Mucosa of descending colon (tissue), 3 donors: ENCODE measurements around the gene MTCH2. TPM values are rescaled to one million over a fixed set of nuclear protein-coding genes. Genes with fewer than 3 reads are reported as not detected.

Experiments used
- ATAC-seq: fragments of 200-7000 bp; cut with Tn5 transposase; one replicate; pipeline ENCODE4 v1.9.1; 2020; ENCODE audit warnings: mild to moderate bottlenecking, moderate library complexity
- DNase-seq, 3 donors: peaks; one replicate each; pipeline ENCODE4 v3.0.0-alpha.2; 2020
- H3K36me3 ChIP-seq: fragments of 200-600 bp; one replicate; pipeline ENCODE4 v1.8.0; 2021; ENCODE audit warnings: low read depth, mild to moderate bottlenecking
- H3K4me1 ChIP-seq: fragments of 200-600 bp; one replicate; pipeline ENCODE4 v1.8.0; 2021; ENCODE audit warnings: low read depth, mild to moderate bottlenecking
- H3K4me3 ChIP-seq: fragments of 200-600 bp; one replicate; pipeline ENCODE4 v1.8.0; 2021; ENCODE audit warnings: mild to moderate bottlenecking
- H3K9me3 ChIP-seq: fragments of 200-600 bp; one replicate; pipeline ENCODE4 v1.8.0; 2021; ENCODE audit warnings: mild to moderate bottlenecking
- CTCF ChIP-seq: fragments of 200-600 bp; IDR thresholded peaks from one replicate; pipeline ENCODE4 v1.8.0; 2022; ENCODE audit warnings: antibody characterized with exemption, mild to moderate bottlenecking
- intact Hi-C, 2 donors: fragments of 100-400 bp; cut with DNase I in 1 of 2; cut with micrococcal nuclease in 1 of 2; formaldehyde crosslinking; loops; one replicate each; pipeline versions ENCODE4 v1.11.0 to v1.11.1; 2022; cut with DNase I, micrococcal nuclease
- total RNA-seq, 3 donors: library from RNA; stranded (reverse); fragmentation: NEBNext Ultra II Directional in 2 of 3; extraction: Animal tissue kit (Norgen Biotek cat#: 25700) in 2 of 3; gene quantifications; one replicate each; pipeline versions ENCODE4 v1.2.1 to v1.2.4, GENCODE V29; 2021 to 2023
- donor health status: DM: no; HTN: no; CAD: no; lungs with moderate emphysema.
- donor health status: DM: no; HTN: no; CAD: no.
- donor health status: DM: no; HTN: yes; CAD: no.

The MTCH2 gene
- total RNA-seq, 3 donors from 2014 or later: 89.7 to 137 (median 126) TPM

DNA sequence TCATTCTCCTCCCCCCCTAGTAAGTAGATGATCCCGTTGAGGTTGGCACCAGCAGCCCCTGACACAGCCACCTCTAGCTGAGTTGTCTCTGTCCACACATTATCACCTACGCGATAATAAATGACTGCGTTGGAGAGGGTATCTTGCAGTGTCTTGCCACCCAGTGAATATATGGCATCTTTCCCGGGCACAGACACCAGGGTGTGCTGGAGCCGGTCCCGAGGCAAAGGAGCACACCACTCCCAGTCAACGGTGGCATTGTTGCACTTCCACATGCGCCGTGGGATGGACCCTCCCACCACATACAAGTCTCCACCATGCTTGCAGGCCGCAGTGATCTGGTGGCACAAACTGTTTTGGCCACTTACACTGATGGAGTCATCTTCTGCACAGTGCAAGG, 69.0 kb downstream of the MTCH2 start:
- Histone ChIP-seq H3K4me1 (peaks cover 12% of the 10 kb centered on the region), H3K36me3 (peaks cover 3% of the 10 kb centered on the region), H3K4me3 (no peak overlapping the region), H3K9me3 (no peaks in the 10 kb centered on the region)
- intact Hi-C loops: no loop called here
- DNase-seq: no peak
- no peak for TF ChIP-seq CTCF
- no peak for ATAC-seq

DNA sequence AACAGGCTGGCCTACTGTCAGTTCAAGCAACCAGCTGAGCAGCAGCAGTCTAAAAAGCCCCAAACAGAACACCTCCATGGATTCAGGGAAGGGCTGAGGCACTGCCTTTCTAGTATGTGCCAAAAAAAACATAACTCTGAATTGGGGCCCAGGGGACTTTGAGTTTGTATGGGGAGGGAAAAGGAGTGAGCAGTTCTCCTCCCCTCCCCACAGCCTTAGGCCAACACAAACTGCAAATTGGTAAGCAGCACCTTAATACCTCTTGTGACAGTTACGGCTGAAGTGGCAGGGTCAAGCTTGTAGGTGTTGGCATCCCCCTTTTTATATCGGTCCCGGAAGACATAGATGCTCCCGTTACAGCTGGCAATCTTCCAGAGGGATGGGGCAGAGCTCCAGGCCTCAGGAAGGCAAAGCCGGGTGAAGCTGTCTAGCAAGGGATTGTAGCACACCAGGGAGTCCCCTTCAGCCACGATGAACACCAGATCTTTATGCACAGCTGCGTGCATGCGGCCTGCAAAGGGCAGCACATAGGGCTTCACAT, 69.6 kb downstream of the MTCH2 start:
- peaks cover 7% of the 10 kb centered on the region for H3K4me1 ChIP-seq
- no peak overlapping the region for H3K4me3 ChIP-seq
- TF ChIP-seq CTCF: no peak
- ATAC-seq: no peak
- no peaks in the 10 kb centered on the region for H3K9me3 ChIP-seq
- DNase-seq: no peak
- intact Hi-C loops: no loop called here
- peaks cover 3% of the 10 kb centered on the region for H3K36me3 ChIP-seq

- no peak overlapping the region for H3K4me3 ChIP-seq
- no peak for ATAC-seq
- intact Hi-C loops: no loop called here
- peaks cover 3% of the 10 kb centered on the region for H3K36me3 ChIP-seq
- no peak for TF ChIP-seq CTCF
- no peaks in the 10 kb centered on the region for H3K9me3 ChIP-seq
- no peaks in the 10 kb centered on the region for H3K4me1 ChIP-seq
- DNase-seq: no peak
Measured at GRCh38 chr11:47571895-47572294, 70.5 kb downstream of the MTCH2 start.

- ATAC-seq (no peak), DNase-seq (no peak)
- Histone ChIP-seq H3K4me1 (peaks cover 3% of the 10 kb centered on the region), H3K9me3 (no peaks in the 10 kb centered on the region), H3K36me3 (peaks cover 3% of the 10 kb centered on the region), H3K4me3 (no peak overlapping the region)
- TF ChIP-seq CTCF: no peak
- intact Hi-C loops: no loop called here
Measured at GRCh38 chr11:47571357-47571729, 71.0 kb downstream of the MTCH2 start.

- Histone ChIP-seq H3K9me3 (no peaks in the 10 kb centered on the region), H3K4me1 (peaks cover 3% of the 10 kb centered on the region), H3K36me3 (peaks cover 3% of the 10 kb centered on the region), H3K4me3 (no peak overlapping the region)
- TF ChIP-seq CTCF: no peak
- intact Hi-C loops: no loop called here
- DNase-seq (no peak), ATAC-seq (no peak)
Measured at GRCh38 chr11:47570651-47571356, 71.6 kb downstream of the MTCH2 start.
